Esophagus (tissue), 2 donors: ENCODE results near the gene NXT1. TPM values are rescaled to one million over a fixed set of nuclear protein-coding genes. Genes with fewer than 3 reads are reported as not detected.

Experiments
- H3K27ac ChIP-seq, 2 donors: one replicate each; pipeline ENCODE4 v1.5.1; 2013; ENCODE audit warnings: low read depth in 2 of 2, mild to moderate bottlenecking in 2 of 2, inconsistent platforms in 1 of 2, low read length in 1 of 2, moderate library complexity in 1 of 2
- H3K27me3 ChIP-seq, 2 donors: one replicate each; pipeline ENCODE4 v1.6.1; 2013; ENCODE audit warnings: low read length in 2 of 2, control low read depth in 1 of 2, mild to moderate bottlenecking in 1 of 2; ENCODE audit not compliant: insufficient read depth in 2 of 2, control insufficient read depth in 1 of 2
- H3K36me3 ChIP-seq, 2 donors: one replicate each; pipeline ENCODE4 v1.6.1; 2013; ENCODE audit warnings: low read length in 1 of 2; ENCODE audit not compliant: control insufficient read depth in 2 of 2, insufficient read depth in 2 of 2
- H3K4me1 ChIP-seq, 2 donors: one replicate each; pipeline ENCODE4 v1.6.1; 2013; ENCODE audit warnings: low read length in 1 of 2; ENCODE audit not compliant: control insufficient read depth in 2 of 2, insufficient read depth in 2 of 2
- H3K4me3 ChIP-seq, 2 donors: one replicate each; pipeline ENCODE4 v1.5.1; 2013; ENCODE audit warnings: low read length in 2 of 2, mild to moderate bottlenecking in 2 of 2, low read depth in 1 of 2, moderate library complexity in 1 of 2
- H3K9me3 ChIP-seq, 2 donors: one replicate each; pipeline ENCODE4 v1.6.1; 2013; ENCODE audit warnings: mild to moderate bottlenecking in 2 of 2, low read depth in 1 of 2, low read length in 1 of 2, moderate library complexity in 1 of 2; ENCODE audit not compliant: control insufficient read depth in 2 of 2, insufficient read depth in 1 of 2
- WGBS, 2 donors: extraction: QIAGEN DNeasy Blood & Tissue Kit; methylation state at CpG; one replicate each; pipeline ENCODE4 v1.1.7; 2013; 5-methylcytosine and 5-hydroxymethylcytosine counted together
- polyA plus RNA-seq, 2 donors: library from polyadenylated mRNA; stranded (reverse); fragments of 200-250 nt; gene quantifications; one replicate each; pipeline ENCODE4 v1.2.3, GENCODE V29; 2013
- donor health status: healthy with polysubstance abuse.
- donor health status: Bipolar disorder and iron deficiency.

Gene NXT1
- polyA plus RNA-seq, 2 donors = 12.9 to 22.1 TPM

DNA sequence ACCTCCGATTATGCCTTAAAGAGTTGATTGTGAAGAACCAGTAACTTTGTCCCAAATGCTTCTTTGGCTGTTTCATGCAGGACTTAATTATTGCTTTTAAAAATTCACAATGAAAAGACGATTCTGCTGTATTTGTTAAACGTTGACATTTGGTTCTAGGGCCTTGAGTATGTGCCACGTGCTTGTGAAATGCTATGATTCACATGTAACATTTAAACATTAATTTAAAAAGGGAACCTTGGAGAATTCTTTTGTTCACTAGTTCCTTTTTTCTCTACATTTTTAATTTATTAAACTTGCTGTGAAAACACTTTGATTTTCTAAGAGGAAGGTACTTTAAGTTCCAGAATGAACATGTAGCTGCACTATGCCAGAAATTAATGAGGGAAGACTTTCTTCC lies 20.9 kb downstream of the NXT1 start:
- no peaks in the 10 kb centered on the region for H3K27me3 ChIP-seq
- H3K4me1 ChIP-seq = no peaks in the 10 kb centered on the region
- no peaks in the 10 kb centered on the region for H3K9me3 ChIP-seq
- H3K27ac ChIP-seq = no peak overlapping the region
- H3K36me3 ChIP-seq = peaks cover 19 to 27% of the 10 kb centered on the region in 2 donors
- no peak overlapping the region for H3K4me3 ChIP-seq
- 59 to 68% methylated on average over 4 of the region's 4 CpGs for WGBS, 2 donors

DNA sequence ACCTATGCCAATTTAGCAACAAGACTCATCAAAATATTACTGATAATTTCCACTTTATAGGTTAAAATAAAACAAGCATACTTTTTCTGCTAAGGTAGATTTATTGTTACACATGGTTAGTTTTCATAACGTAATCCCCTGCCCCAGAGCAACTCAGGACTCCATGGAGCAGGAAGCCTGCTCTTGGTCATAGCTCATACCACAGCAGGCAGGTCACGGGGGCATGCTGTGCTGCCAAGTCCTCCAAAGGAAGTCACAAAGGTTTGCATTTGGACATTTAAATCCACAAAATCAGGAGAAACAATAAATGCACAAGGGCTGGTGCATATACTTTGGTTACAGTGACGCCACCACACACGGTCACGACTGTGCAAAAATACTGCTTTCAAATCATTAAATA lies 23.9 kb downstream of the NXT1 start:
- no peaks in the 10 kb centered on the region for H3K27me3 ChIP-seq
- peaks cover 19 to 26% of the 10 kb centered on the region in 2 donors for H3K36me3 ChIP-seq
- WGBS, 2 donors = 88 to 90% methylated on average over 5 of the region's 5 CpGs
- H3K4me3 ChIP-seq = no peak overlapping the region
- no peaks in the 10 kb centered on the region for H3K9me3 ChIP-seq
- H3K4me1 ChIP-seq = no peaks in the 10 kb centered on the region
- no peak overlapping the region for H3K27ac ChIP-seq

DNA sequence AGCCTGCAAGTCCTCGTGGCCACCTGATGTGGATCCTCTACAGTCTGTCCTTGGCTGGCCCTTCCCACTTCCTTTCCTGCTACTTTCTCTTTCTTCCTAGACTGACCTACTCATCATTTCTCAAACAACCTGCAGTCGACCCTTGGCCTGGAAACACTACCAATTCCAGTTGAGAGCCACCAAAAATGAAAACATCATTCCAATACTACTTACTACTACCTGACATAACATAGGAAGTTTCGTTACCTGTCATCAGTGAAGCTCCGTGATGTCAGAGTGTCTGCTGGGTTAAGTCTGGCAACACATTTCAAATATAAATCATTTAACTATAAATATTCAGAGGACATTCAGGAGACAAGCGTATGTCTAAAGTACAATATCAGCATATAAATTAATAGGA lies 25.2 kb downstream of the NXT1 start:
- peaks cover 14 to 16% of the 10 kb centered on the region in 2 donors for H3K36me3 ChIP-seq
- no peak overlapping the region for H3K27ac ChIP-seq
- WGBS, 2 donors = 88 to 90% methylated on average over 5 of the region's 5 CpGs
- no peaks in the 10 kb centered on the region for H3K27me3 ChIP-seq
- no peak overlapping the region for H3K4me3 ChIP-seq
- H3K4me1 ChIP-seq = no peaks in the 10 kb centered on the region
- H3K9me3 ChIP-seq = no peaks in the 10 kb centered on the region

DNA sequence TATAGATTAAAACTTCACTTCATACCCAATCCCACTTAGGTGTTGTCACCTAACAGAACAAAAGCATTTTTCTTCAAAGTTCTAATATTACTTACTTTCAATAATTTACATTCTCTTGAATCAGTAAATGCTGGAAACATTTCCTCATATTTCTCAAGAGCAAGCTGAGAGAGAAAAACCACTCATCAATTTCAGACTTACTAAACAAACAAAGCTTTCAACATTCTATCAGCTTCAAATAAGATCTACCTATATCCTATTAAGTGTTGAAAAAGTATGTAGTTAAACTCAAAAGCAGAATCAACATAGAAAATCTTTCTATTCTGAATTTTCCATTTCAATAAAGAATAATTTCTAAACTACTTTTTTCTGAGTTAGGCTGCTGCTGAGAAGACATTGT lies 29.2 kb downstream of the NXT1 start:
- H3K9me3 ChIP-seq = no peaks in the 10 kb centered on the region
- no peak overlapping the region for H3K27ac ChIP-seq
- H3K27me3 ChIP-seq = no peaks in the 10 kb centered on the region
- no peaks in the 10 kb centered on the region for H3K4me1 ChIP-seq
- peaks cover 0 to 7% of the 10 kb centered on the region in 2 donors for H3K36me3 ChIP-seq
- H3K4me3 ChIP-seq = no peak overlapping the region

DNA sequence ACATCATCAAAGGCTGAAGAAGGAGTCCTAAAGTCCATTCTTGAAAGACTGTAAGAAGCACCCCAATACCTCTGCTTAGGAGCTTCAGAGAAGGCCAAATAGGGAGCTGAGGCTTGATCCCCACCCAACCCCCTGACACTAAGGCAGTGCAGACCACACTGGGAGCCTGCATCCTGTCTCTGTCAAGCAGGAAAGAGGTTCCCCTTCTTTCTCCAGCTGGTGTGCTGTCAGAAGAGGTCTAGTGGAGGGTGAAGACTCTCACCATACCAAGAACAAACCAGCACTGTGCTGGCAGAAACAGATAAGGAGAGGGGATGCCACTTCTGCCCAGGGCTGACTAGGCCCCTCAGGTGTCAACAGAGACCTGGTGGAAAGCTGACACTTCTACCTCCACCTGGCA lies 31.3 kb downstream of the NXT1 start:
- Histone ChIP-seq H3K36me3 (peaks cover 0 to 3% of the 10 kb centered on the region in 2 donors), H3K9me3 (no peaks in the 10 kb centered on the region), H3K4me3 (no peak overlapping the region), H3K27me3 (no peaks in the 10 kb centered on the region), H3K27ac (no peak overlapping the region), H3K4me1 (no peaks in the 10 kb centered on the region)

DNA sequence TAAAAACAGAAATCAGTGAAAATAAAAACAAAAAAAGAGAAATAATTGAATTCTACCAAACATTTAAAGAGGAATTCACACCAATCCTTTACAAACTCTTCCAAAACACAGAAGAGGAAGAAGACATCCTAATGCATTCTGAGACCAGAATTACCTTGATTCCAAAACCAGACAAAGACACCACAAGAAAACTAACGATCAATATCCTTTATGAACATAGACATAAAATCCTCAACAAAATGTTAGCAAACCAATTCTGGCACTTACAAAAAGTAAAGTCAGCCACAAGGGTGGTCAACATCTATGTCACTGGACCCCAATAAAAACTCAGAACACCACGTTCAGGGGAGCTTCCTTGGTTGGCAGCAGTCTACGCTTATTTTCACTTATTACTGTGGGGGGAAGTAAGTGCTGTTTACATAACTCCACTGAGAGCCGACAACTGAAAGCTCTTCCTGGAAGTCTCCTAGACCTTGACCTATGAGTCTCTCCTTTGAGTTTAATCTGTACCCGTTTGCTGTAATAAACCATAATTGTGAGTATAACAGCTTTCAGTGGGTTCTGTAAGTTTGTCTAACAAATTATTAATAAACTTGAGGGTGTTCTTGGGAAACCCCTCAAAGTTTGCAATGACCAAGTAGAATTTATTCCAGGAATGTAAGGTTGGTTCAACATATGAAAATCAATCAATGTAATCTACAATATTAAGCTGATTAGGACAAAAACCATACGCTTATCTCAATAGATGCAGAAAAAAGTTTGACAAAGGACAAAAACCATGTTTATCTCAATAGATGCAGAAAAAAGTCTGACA lies 35.9 kb downstream of the NXT1 start:
- Histone ChIP-seq H3K4me1 (no peaks in the 10 kb centered on the region), H3K27me3 (no peaks in the 10 kb centered on the region), H3K9me3 (no peaks in the 10 kb centered on the region), H3K36me3 (peaks cover 0 to 4% of the 10 kb centered on the region in 2 donors), H3K27ac (no peak overlapping the region), H3K4me3 (no peak overlapping the region)
- 69 to 86% methylated on average over 6 of the region's 6 CpGs for WGBS, 2 donors

DNA sequence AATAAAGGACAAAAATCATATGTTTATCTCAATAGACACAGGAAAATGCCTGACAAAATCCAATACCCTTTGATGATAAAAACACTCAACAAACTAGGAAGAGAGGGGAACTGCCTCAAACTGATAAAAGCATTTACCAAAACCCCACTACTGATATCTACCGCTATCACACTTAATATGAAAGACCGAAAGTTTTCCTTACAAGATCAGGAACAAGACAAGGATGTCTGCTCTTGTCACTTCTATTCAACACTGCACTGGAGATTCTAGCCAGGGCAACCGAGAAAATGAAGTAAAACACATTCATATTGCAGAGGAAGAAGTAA lies 36.5 kb downstream of the NXT1 start:
- Histone ChIP-seq H3K27ac (no peak overlapping the region), H3K4me1 (no peaks in the 10 kb centered on the region), H3K4me3 (no peak overlapping the region), H3K9me3 (no peaks in the 10 kb centered on the region), H3K36me3 (peaks cover 0 to 6% of the 10 kb centered on the region in 2 donors), H3K27me3 (no peaks in the 10 kb centered on the region)
- WGBS, 2 donors = 91 to 94% methylated on average over 3 of the region's 3 CpGs

DNA sequence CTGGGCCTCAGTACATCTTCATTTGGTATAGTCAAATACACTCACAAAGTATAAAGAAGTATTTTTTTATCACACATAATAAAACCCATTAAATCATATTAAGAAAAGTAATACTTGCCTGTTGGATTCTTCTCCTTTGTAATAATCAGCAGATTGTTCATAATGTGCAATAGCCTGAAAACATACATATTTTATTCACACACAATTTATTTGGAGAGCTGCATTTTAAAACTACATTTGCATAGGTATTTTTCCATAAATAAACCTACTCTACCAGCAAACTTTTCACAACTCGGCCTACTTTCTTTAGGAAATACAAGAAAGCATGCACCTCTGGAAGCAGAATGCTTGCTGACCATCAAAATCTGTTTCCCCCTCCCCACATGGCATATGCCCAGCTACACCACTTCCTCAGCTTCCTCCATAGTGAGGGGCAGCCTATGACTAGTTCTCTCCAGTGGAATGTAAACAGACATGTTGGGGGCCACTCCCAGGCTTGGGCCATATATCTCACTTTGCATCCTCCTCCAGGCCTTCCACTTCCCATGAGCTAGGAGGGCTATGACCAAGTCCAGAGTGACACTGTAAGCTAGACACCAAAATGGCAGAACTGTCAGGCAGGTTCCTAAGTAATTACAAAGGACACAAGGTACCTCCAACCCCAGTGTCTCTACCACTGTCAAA lies 39.6 kb downstream of the NXT1 start:
- no peaks in the 10 kb centered on the region for H3K27me3 ChIP-seq
- no peaks in the 10 kb centered on the region for H3K9me3 ChIP-seq
- 90 to 92% methylated on average over 1 of the region's 1 CpG for WGBS, 2 donors
- H3K36me3 ChIP-seq = peaks cover 16 to 18% of the 10 kb centered on the region in 2 donors
- no peak overlapping the region for H3K4me3 ChIP-seq
- no peaks in the 10 kb centered on the region for H3K4me1 ChIP-seq
- no peak overlapping the region for H3K27ac ChIP-seq

DNA sequence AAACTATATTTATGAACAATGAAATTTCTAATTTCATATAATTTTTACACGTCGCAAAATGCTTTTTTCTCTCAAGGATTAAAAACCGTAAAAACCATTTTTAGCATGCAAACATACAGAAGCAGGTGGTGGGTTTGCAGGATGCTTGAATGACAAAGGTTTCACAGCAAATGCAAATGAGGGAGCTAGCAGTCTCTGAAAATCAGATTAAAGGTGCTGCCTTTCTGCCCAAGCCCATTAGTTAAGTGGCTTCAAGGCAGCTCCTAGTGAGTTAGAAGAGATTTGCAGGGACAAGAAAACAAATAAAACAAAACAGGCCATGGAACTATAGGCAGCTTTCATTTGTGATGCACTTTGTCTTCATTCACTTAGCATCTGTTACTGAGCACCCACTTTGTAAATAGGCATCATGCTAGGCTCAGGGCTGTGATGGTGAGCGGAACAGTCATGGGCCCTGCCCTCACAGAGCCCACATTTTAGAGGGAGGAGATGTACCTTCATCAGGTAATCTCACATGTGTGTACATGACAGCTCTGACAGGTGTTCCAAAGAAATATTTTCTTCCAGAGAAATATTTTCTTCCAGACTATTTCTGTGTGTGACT lies 41.2 kb downstream of the NXT1 start:
- H3K9me3 ChIP-seq = no peaks in the 10 kb centered on the region
- no peaks in the 10 kb centered on the region for H3K27me3 ChIP-seq
- 93 to 94% methylated on average over 4 of the region's 4 CpGs for WGBS, 2 donors
- no peaks in the 10 kb centered on the region for H3K4me1 ChIP-seq
- peaks cover 16 to 18% of the 10 kb centered on the region in 2 donors for H3K36me3 ChIP-seq
- no peak overlapping the region for H3K27ac ChIP-seq
- no peak overlapping the region for H3K4me3 ChIP-seq
